Urothelium cell line (cell line): Measurements from ENCODE around the gene MTMR6.
"Not testable (repeated sequence)": the region's sequence is repeated elsewhere in the genome, so short reads cannot be mapped to it uniquely, and the experiment has no call there.

Experiments
- DNase-seq: peaks from one replicate; pipeline ENCODE4 v3.0.0; 2011; ENCODE audit warnings: low spot score, mixed read lengths
- FAIRE-seq: peaks from 2 replicates; lab custom pipeline; 2011; peaks lifted over from hg19 to GRCh38; lab: Jason Lieb, UNC

MTMR6 gene

GRCh38 chr13:25286969-25287961 lies at the start of gene MTMR6:
MTMR6 (minus strand) TSS chr13:25287488; CDS start chr13:25287247, 241 bp downstream.
- DNase-seq (peak; percentile 86), FAIRE-seq (no peak)

- DNase-seq, result no peak
Measured at GRCh38 chr13:25335856-25336255, 48.6 kb upstream of the MTMR6 start.

GRCh38 chr13:25330541-25330940 lies 43.3 kb upstream of the MTMR6 start:
- DNase-seq (no peak), FAIRE-seq (no peak)

More at GRCh38 chr13:25335856-25336255, 48.6 kb upstream of the MTMR6 start:
- no peak for FAIRE-seq

GRCh38 chr13:25329706-25330105 lies 42.4 kb upstream of the MTMR6 start:
- FAIRE-seq, result no peak
- DNase-seq, result no peak

- no peak for FAIRE-seq
- no peak for DNase-seq
Measured at GRCh38 chr13:25324100-25324499, 36.8 kb upstream of the MTMR6 start.

GRCh38 chr13:25319771-25320170 lies 32.5 kb upstream of the MTMR6 start:
- DNase-seq (no peak), FAIRE-seq (no peak)

- FAIRE-seq, DNase-seq: not testable (repeated sequence)
Measured at GRCh38 chr13:25318946-25319345, 31.7 kb upstream of the MTMR6 start.

GRCh38 chr13:25310891-25311290 lies 23.6 kb upstream of the MTMR6 start:
- FAIRE-seq (no peak), DNase-seq (no peak)

GRCh38 chr13:25306671-25307464 lies 19.6 kb upstream of the MTMR6 start:
- DNase-seq, result no peak
- no peak for FAIRE-seq

GRCh38 chr13:25302121-25302520 lies 14.8 kb upstream of the MTMR6 start:
- no peak for FAIRE-seq
- DNase-seq, result no peak

- DNase-seq, result peak; percentile 84
- FAIRE-seq, result peak; percentile 96
Measured at GRCh38 chr13:25301347-25302113, 14.2 kb upstream of the MTMR6 start, which contains the start of gene NUP58. NUP58 (plus strand) TSS chr13:25301625; CDS start chr13:25301774, 149 bp downstream.

- DNase-seq, result no peak
- FAIRE-seq, result no peak
Measured at GRCh38 chr13:25300861-25301346, 13.6 kb upstream of the MTMR6 start.

GRCh38 chr13:25295701-25296100 lies 8.4 kb upstream of the MTMR6 start:
- FAIRE-seq, result no peak
- DNase-seq, result no peak

GRCh38 chr13:25295228-25295627 lies 7.9 kb upstream of the MTMR6 start:
- DNase-seq (no peak), FAIRE-seq (no peak)

GRCh38 chr13:25292301-25292700 lies 5.0 kb upstream of the MTMR6 start:
- no peak for FAIRE-seq

GRCh38 chr13:25291691-25292090 lies 4.4 kb upstream of the MTMR6 start:
- DNase-seq, result no peak
- FAIRE-seq, result no peak

More at GRCh38 chr13:25292301-25292700, 5.0 kb upstream of the MTMR6 start:
- no peak for DNase-seq

GRCh38 chr13:25288966-25289365 lies 1.7 kb upstream of the MTMR6 start:
- FAIRE-seq (no peak), DNase-seq (no peak)

GRCh38 chr13:25286308-25286968 lies 850 bp downstream of the MTMR6 start:
- DNase-seq (peak; percentile 23), FAIRE-seq (no peak)

- FAIRE-seq (no peak), DNase-seq (no peak)
Measured at GRCh38 chr13:25281935-25282332, 5.4 kb downstream of the MTMR6 start.
